ENCODE data around the gene PLSCR4. TPM values are rescaled to one million over a fixed set of nuclear protein-coding genes. Genes with fewer than 3 reads are reported as not detected.
A peak's percentile ranks its signal among the peaks of the same experiment; 100 is the strongest.

PLSCR4 gene
- total RNA-seq, 1 experiment from 2014 or later = 1.3 TPM

DNA sequence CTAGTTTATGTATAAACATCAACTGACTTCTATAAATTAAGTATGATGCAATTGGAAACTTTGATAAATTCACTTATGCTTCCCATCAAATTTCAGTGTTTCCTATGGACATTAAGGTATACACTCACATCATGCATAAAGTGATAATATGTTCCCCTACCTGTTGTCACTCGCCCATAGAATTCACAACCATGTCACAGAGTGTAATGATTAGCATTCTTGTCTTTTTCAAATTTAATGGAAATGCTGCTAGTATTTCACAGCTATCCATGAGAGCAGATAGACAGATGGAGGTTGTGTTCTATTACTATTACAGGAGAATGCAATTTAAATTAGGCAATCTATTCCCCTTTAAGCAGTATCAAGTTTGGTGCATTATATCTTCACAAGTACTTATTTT, 984 bp downstream of the PLSCR4 start:
- no peak overlapping the region for H3K27ac ChIP-seq (ENCODE audit: low read depth, low read length, poor library complexity, severe bottlenecking)
- H3K4me3 ChIP-seq (ENCODE audit: low read depth, low read length, poor library complexity, severe bottlenecking) = peak overlapping the region; percentile 77
- no peaks in the 10 kb centered on the region for H3K9me3 ChIP-seq (ENCODE audit: low read depth, low read length, poor library complexity, severe bottlenecking)
- intact Hi-C loops (cut with micrococcal nuclease; ENCODE audit: unreplicated experiment) = no loop called here
- no peak for DNase-seq (ENCODE audit: low spot score)
- POLR2A ChIA-PET (ENCODE audit: low non-redundant PET) = no interaction called here
- H3K27me3 ChIP-seq (replicated peaks; ENCODE audit: insufficient read depth, low read depth, low read length, poor library complexity) = peaks cover 9% of the 10 kb centered on the region
- CTCF ChIA-PET = no interaction called here
- H3K36me3 ChIP-seq (ENCODE audit: insufficient read depth, low read length, poor library complexity, severe bottlenecking) = no peaks in the 10 kb centered on the region
- no TSS peak for BruUV-seq (replicated peaks)
- TF ChIP-seq, protein P1, sequence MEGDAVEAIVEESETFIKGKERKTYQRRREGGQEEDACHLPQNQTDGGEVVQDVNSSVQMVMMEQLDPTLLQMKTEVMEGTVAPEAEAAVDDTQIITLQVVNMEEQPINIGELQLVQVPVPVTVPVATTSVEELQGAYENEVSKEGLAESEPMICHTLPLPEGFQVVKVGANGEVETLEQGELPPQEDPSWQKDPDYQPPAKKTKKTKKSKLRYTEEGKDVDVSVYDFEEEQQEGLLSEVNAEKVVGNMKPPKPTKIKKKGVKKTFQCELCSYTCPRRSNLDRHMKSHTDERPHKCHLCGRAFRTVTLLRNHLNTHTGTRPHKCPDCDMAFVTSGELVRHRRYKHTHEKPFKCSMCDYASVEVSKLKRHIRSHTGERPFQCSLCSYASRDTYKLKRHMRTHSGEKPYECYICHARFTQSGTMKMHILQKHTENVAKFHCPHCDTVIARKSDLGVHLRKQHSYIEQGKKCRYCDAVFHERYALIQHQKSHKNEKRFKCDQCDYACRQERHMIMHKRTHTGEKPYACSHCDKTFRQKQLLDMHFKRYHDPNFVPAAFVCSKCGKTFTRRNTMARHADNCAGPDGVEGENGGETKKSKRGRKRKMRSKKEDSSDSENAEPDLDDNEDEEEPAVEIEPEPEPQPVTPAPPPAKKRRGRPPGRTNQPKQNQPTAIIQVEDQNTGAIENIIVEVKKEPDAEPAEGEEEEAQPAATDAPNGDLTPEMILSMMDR (conservative IDR thresholded peaks at IDR 0.05; ENCODE audit: low read depth, low read length) = no peak
- no peak for TF ChIP-seq EZH2 (IDR thresholded peaks at IDR 0.05; ENCODE audit: borderline replicate concordance, low read depth, low read length, poor library complexity, severe bottlenecking)
- H3K4me1 ChIP-seq (ENCODE audit: insufficient read depth, low read length, poor library complexity, severe bottlenecking) = no peaks in the 10 kb centered on the region

DNA sequence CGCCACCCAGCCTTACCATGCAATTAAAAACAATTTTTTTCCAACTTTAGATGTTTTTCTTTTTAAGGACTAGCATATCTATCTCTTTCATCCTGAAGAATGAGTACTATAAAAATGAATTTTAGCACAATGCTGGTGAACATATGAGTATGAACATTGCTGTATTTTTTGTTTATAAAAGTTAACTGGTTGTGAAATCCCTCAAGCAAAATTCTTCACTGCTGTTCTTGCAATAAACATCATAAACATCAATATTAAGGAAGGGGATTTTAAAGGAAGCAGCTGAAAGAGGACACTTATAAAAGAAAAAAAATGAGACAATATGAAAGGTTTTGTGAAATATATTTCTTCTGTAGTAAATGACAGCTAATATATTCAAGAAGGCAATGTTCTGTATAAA, 3.0 kb downstream of the PLSCR4 start:
- Histone ChIP-seq H3K27ac (ENCODE audit: low read depth, low read length, poor library complexity, severe bottlenecking) (no peak overlapping the region), H3K4me1 (ENCODE audit: insufficient read depth, low read length, poor library complexity, severe bottlenecking) (no peaks in the 10 kb centered on the region), H3K4me3 (ENCODE audit: low read depth, low read length, poor library complexity, severe bottlenecking) (no peak overlapping the region), H3K27me3 (replicated peaks; ENCODE audit: insufficient read depth, low read depth, low read length, poor library complexity) (peaks cover 9% of the 10 kb centered on the region), H3K9me3 (ENCODE audit: low read depth, low read length, poor library complexity, severe bottlenecking) (no peaks in the 10 kb centered on the region), H3K36me3 (ENCODE audit: insufficient read depth, low read length, poor library complexity, severe bottlenecking) (no peaks in the 10 kb centered on the region)
- TF ChIP-seq EZH2 (IDR thresholded peaks at IDR 0.05; ENCODE audit: borderline replicate concordance, low read depth, low read length, poor library complexity, severe bottlenecking) = no peak
- TF ChIP-seq, protein P1 (conservative IDR thresholded peaks at IDR 0.05; ENCODE audit: low read depth, low read length) = no peak
- no peak for DNase-seq (ENCODE audit: low spot score)
- ChIA-PET POLR2A (ENCODE audit: low non-redundant PET) (no interaction called here), CTCF (no interaction called here)
- BruUV-seq (replicated peaks) = no TSS peak
- intact Hi-C loops (cut with micrococcal nuclease; ENCODE audit: unreplicated experiment) = no loop called here

DNA sequence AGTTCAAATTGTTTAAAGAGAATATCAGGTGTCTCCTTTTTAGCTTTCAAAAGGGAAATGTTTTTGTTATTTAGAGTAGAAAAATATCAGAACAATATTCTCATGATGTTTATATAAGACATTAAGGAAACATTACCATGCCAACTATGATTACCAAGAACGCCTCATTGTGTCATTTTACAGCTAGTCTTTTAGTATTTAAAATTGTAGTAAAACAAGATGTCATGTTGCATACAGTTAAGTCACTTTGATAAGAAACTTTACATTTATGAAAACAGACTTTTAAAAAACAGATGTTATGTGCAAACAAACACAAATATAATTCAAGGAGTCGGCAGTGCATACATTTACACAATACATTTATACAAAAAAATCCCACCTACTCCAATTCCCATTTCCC, 4.4 kb downstream of the PLSCR4 start:
- ChIA-PET POLR2A (ENCODE audit: low non-redundant PET) (no interaction called here), CTCF (no interaction called here)
- intact Hi-C loops (cut with micrococcal nuclease; ENCODE audit: unreplicated experiment) = no loop called here
- Histone ChIP-seq H3K36me3 (ENCODE audit: insufficient read depth, low read length, poor library complexity, severe bottlenecking) (no peaks in the 10 kb centered on the region), H3K9me3 (ENCODE audit: low read depth, low read length, poor library complexity, severe bottlenecking) (no peaks in the 10 kb centered on the region), H3K27ac (ENCODE audit: low read depth, low read length, poor library complexity, severe bottlenecking) (no peak overlapping the region), H3K27me3 (replicated peaks; ENCODE audit: insufficient read depth, low read depth, low read length, poor library complexity) (peaks cover 9% of the 10 kb centered on the region), H3K4me1 (ENCODE audit: insufficient read depth, low read length, poor library complexity, severe bottlenecking) (no peaks in the 10 kb centered on the region), H3K4me3 (ENCODE audit: low read depth, low read length, poor library complexity, severe bottlenecking) (no peak overlapping the region)
- no peak for TF ChIP-seq EZH2 (IDR thresholded peaks at IDR 0.05; ENCODE audit: borderline replicate concordance, low read depth, low read length, poor library complexity, severe bottlenecking)
- TF ChIP-seq, protein P1 (conservative IDR thresholded peaks at IDR 0.05; ENCODE audit: low read depth, low read length) = no peak
- DNase-seq (ENCODE audit: low spot score) = no peak
- BruUV-seq (replicated peaks) = no TSS peak
